ENCODE data around the gene SYNE3. TPM values are rescaled to one million over a fixed set of nuclear protein-coding genes. Genes with fewer than 3 reads are reported as not detected.

The SYNE3 gene
- total and polyA plus RNA-seq, 7 experiments from 2014 or later, result 6.8 to 83.9 (median 49.1) TPM

DNA sequence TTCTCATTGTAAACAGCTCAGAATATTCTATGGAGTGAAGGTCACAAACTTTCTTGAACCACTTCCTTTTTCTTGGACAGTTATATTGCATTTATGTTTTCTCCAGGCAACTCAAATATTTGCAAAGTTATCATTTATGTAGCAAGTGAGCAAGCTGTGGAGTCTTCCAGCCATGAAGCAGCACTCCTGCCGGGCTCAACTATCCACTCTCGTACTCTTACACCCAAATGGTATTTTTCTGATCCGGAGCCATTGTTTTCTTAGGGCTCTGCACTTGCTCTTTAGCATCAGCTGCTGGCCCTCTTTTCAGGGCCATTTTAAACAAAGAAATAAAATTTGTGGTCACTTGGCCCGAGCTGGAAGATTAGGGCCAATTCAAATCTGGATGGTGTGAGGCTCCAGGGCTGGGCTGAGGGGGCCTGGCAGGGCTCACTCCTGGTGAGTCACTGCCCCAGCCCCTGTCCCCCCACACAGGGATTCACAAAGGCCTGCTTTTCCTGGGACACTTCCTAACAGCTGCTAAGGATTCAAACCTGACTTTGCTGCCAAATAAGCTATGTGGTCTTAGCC is 19.7 kb downstream of the SYNE3 start:
- peaks cover 0 to 6% (median 0%) of the 10 kb centered on the region in 11 donors for H3K9me3 Mint-ChIP-seq
- H3K4me1 Mint-ChIP-seq, result peaks cover 53 to 72% (median 66%) of the 10 kb centered on the region in 7 donors
- peaks cover 6 to 27% (median 14%) of the 10 kb centered on the region in 5 donors for H3K36me3 Mint-ChIP-seq
- peak overlapping the region; percentile 27 to 88 (median 72) for H3K27ac Mint-ChIP-seq
- ATAC-seq, result no peak
- Histone ChIP-seq H3K36me3 (ENCODE audit: control insufficient read depth in 2 of 3, insufficient read depth in 3 of 3, low read length in 3 of 3) (peaks cover 0 to 24% (median 0%) of the 10 kb centered on the region in 3 experiments), H3K4me1 (ENCODE audit: control insufficient read depth in 2 of 2, insufficient read depth in 2 of 2, low read length in 2 of 2) (peaks cover 18 to 22% of the 10 kb centered on the region in 2 donors), H3K27me3 (ENCODE audit: control insufficient read depth in 2 of 2, insufficient read depth in 2 of 2, low read length in 2 of 2) (no peaks in the 10 kb centered on the region), H3K27ac (ENCODE audit: low read depth, low read length) (peak overlapping the region; percentile 3), H3K4me3 (ENCODE audit: low read length) (no peak overlapping the region), H3K9me3 (ENCODE audit: control insufficient read depth in 2 of 3, low read length in 3 of 3) (no peaks in the 10 kb centered on the region)
- intact Hi-C loops (cut with micrococcal nuclease), result loop anchor here (2.0 to 5.0 kb wide), 3 partner anchors 20 to 36 kb away; partner anchors contain the start of gene SYNE3 (in 1 of the 2)
- ChIA-PET POLR2A (interaction anchor here (0.6 to 1.8 kb wide), 6 partner anchors 9 to 82 kb away, joined by 3 to 7 read pairs (median 5); partner anchors contain the start of gene SYNE3), CTCF (interaction anchor here (0.7 to 1.1 kb wide), 3 partner anchors 17 to 44 kb away, joined by 3 read pairs; no protein-coding TSS in a partner anchor)
- H3K4me3 Mint-ChIP-seq, result peak overlapping the region in 8 of 10 donors; percentile 11 to 46 (median 33)
- DNase-seq, result no peak
- H3K27me3 Mint-ChIP-seq, result no peaks in the 10 kb centered on the region

DNA sequence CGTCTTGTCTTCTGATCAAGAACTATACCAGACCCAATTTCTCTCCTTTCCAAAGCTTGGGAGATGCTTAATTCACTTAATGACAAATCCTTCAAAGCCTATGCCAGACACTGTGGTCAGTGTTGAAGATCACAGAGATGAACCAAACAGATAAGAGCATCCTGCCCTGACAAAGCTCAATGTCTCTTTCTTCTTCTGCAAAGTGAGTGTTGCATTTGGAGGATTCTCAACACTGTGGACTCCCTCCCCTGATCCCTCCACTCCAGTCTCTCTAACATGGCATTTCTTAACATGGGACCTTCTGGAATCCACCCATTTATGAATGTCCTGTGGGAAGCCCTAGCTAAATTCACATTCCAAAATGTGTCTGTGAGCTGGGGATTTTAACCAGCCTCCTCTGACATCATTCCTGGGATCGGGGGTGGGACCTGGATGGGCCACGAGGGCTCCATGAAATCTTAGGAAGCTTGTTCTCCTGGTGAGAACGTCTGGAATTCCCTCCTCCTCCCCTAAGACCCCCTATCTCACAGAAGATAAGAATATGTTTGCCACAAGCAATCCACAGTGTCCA is 20.3 kb downstream of the SYNE3 start:
- Mint-ChIP-seq H3K4me1 (peaks cover 55 to 72% (median 66%) of the 10 kb centered on the region in 7 donors), H3K4me3 (peak overlapping the region in 6 of 10 donors; percentile 12 to 54 (median 40)), H3K36me3 (peaks cover 5 to 26% (median 13%) of the 10 kb centered on the region in 5 donors), H3K27ac (peak overlapping the region in 8 of 9 donors; percentile 42 to 88 (median 80)), H3K27me3 (no peaks in the 10 kb centered on the region), H3K9me3 (peaks cover 0 to 6% (median 0%) of the 10 kb centered on the region in 11 donors)
- Histone ChIP-seq H3K27me3 (ENCODE audit: control insufficient read depth in 2 of 2, insufficient read depth in 2 of 2, low read length in 2 of 2) (no peaks in the 10 kb centered on the region), H3K4me3 (ENCODE audit: low read length) (peak overlapping the region; percentile 5), H3K9me3 (ENCODE audit: control insufficient read depth in 2 of 3, low read length in 3 of 3) (no peaks in the 10 kb centered on the region), H3K36me3 (ENCODE audit: control insufficient read depth in 2 of 3, insufficient read depth in 3 of 3, low read length in 3 of 3) (peaks cover 0 to 19% (median 0%) of the 10 kb centered on the region in 3 experiments), H3K4me1 (ENCODE audit: control insufficient read depth in 2 of 2, insufficient read depth in 2 of 2, low read length in 2 of 2) (peaks cover 18 to 22% of the 10 kb centered on the region in 2 donors), H3K27ac (ENCODE audit: low read depth, low read length) (peak overlapping the region; percentile 39)
- CTCF ChIA-PET, result interaction anchor here (0.7 to 1.1 kb wide), 3 partner anchors 16 to 44 kb away, joined by 3 read pairs; no protein-coding TSS in a partner anchor
- intact Hi-C loops (cut with micrococcal nuclease), result loop anchor here (2.0 to 5.0 kb wide), 3 partner anchors 21 to 36 kb away; partner anchors contain the start of gene SYNE3 (in 1 of the 2)
- POLR2A ChIA-PET, result interaction anchor here (0.6 to 1.8 kb wide), 6 partner anchors 10 to 81 kb away, joined by 3 to 7 read pairs (median 5); partner anchors contain the start of gene SYNE3
- ATAC-seq (peak; percentile 59), DNase-seq (no peak)

DNA sequence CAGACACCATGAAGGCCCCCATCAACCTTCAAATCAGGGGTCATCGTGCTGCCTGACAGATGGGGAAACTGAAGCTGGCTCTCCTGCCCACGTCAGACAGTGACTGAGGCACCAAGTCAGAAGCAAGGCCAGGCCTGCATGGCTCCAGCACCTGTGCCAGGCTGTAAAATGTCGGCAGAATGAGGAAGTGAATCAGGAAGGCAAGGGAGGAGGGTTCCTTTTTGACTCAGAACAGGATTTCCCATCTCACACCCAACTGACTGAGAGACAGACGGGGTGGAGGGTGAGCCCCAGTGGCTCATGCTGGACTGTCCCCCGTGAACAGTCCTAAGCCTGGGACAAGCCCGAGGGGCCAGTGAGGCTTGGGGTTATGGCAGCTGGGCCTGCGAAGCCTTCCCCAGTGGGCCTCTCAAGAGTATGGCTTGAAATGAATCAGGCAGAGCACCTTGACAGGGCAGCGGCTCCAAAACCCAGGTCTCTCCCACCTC is 20.9 kb downstream of the SYNE3 start:
- intact Hi-C loops (cut with micrococcal nuclease), result loop anchor here (2.0 to 5.0 kb wide), 4 partner anchors 21 to 37 kb away; partner anchors contain the start of gene SYNE3 (in 1 of the 2)
- H3K36me3 ChIP-seq (ENCODE audit: control insufficient read depth in 2 of 3, insufficient read depth in 3 of 3, low read length in 3 of 3), result peaks cover 0 to 13% (median 0%) of the 10 kb centered on the region in 3 experiments
- ATAC-seq (peak; percentile 81), DNase-seq (no peak)
- H3K4me1 ChIP-seq (ENCODE audit: control insufficient read depth in 2 of 2, insufficient read depth in 2 of 2, low read length in 2 of 2), result peaks cover 18 to 22% of the 10 kb centered on the region in 2 donors
- H3K9me3 ChIP-seq (ENCODE audit: control insufficient read depth in 2 of 3, low read length in 3 of 3), result no peaks in the 10 kb centered on the region
- H3K27me3 ChIP-seq (ENCODE audit: control insufficient read depth in 2 of 2, insufficient read depth in 2 of 2, low read length in 2 of 2), result no peaks in the 10 kb centered on the region
- H3K4me3 ChIP-seq (ENCODE audit: low read length), result peak overlapping the region; percentile 5
- ChIA-PET CTCF (no interaction called here), POLR2A (interaction anchor here (0.9 to 1.8 kb wide), 5 partner anchors 10 to 31 kb away, joined by 3 to 7 read pairs (median 7); partner anchors contain the start of gene SYNE3)
- Mint-ChIP-seq H3K36me3 (peaks cover 0 to 25% (median 7%) of the 10 kb centered on the region in 5 donors), H3K4me1 (peaks cover 54 to 72% (median 66%) of the 10 kb centered on the region in 7 donors), H3K9me3 (peaks cover 0 to 6% (median 0%) of the 10 kb centered on the region in 11 donors), H3K27ac (peak overlapping the region; percentile 72 to 90 (median 84)), H3K4me3 (peak overlapping the region in 7 of 10 donors; percentile 33 to 55 (median 46)), H3K27me3 (no peaks in the 10 kb centered on the region)
- peak overlapping the region; percentile 39 for H3K27ac ChIP-seq (ENCODE audit: low read depth, low read length)

DNA sequence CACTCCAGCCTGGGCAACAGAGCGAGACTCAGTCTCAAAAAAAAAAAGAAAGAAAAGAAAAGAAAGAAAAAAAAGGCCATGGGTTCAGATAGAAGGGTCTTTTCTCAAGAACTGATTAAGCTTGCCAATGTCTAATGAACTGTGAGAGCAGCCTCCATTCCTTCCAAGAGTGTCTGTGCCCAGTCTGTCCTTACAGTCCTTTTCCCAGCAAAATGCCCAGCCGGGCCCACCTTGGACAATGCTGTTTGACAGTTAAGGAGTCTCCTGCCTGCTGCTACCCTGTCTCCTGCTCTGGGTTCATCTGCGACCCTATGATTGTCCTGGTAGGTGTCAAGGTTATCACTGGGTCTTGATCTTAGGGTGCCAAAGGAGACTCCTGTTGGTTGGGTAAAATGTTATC is 21.4 kb downstream of the SYNE3 start:
- peak; percentile 4 for ATAC-seq
- H3K4me1 Mint-ChIP-seq, result peaks cover 53 to 70% (median 68%) of the 10 kb centered on the region in 7 donors
- Histone ChIP-seq H3K4me3 (ENCODE audit: low read length) (no peak overlapping the region), H3K27me3 (ENCODE audit: control insufficient read depth in 2 of 2, insufficient read depth in 2 of 2, low read length in 2 of 2) (no peaks in the 10 kb centered on the region), H3K9me3 (ENCODE audit: control insufficient read depth in 2 of 3, low read length in 3 of 3) (no peaks in the 10 kb centered on the region), H3K4me1 (ENCODE audit: control insufficient read depth in 2 of 2, insufficient read depth in 2 of 2, low read length in 2 of 2) (peaks cover 18 to 22% of the 10 kb centered on the region in 2 donors), H3K36me3 (ENCODE audit: control insufficient read depth in 2 of 3, insufficient read depth in 3 of 3, low read length in 3 of 3) (peaks cover 0 to 7% (median 0%) of the 10 kb centered on the region in 3 experiments), H3K27ac (ENCODE audit: low read depth, low read length) (peak overlapping the region; percentile 39)
- peak overlapping the region; percentile 72 to 90 (median 84) for H3K27ac Mint-ChIP-seq
- no peaks in the 10 kb centered on the region for H3K27me3 Mint-ChIP-seq
- POLR2A ChIA-PET, result interaction anchor here (1.8 kb wide), 1 partner anchor 11 kb away, joined by 7 read pairs; no protein-coding TSS in a partner anchor
- peaks cover 0 to 6% (median 0%) of the 10 kb centered on the region in 11 donors for H3K9me3 Mint-ChIP-seq
- intact Hi-C loops (cut with micrococcal nuclease), result loop anchor here (2.0 to 5.0 kb wide), 2 partner anchors 24 to 37 kb away; no protein-coding TSS in a partner anchor
- peak overlapping the region in 6 of 10 donors; percentile 32 to 55 (median 46) for H3K4me3 Mint-ChIP-seq
- peaks cover 0 to 25% (median 7%) of the 10 kb centered on the region in 5 donors for H3K36me3 Mint-ChIP-seq
- no peak for DNase-seq
- CTCF ChIA-PET, result no interaction called here

DNA sequence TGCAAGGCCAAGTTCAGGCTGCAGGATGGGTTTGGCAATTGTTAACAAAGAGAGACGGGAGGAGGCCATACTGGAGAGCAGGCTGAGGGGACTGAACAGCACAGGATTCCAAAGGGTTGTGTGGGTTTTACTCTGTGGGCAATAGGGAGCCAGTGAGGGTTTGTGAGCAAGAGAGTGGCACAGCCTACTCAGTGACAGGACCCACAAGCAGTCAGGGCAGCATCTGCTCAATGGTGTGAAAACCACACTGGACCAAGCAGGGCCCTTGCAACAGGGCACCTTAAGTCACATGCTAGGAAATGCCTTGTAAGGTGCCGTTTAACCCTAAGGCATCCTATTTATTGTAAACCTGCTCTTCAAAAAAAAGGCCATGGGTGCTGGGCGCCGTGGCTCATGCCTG is 22.0 kb downstream of the SYNE3 start:
- CTCF ChIA-PET, result no interaction called here
- H3K27me3 ChIP-seq (ENCODE audit: control insufficient read depth in 2 of 2, insufficient read depth in 2 of 2, low read length in 2 of 2), result no peaks in the 10 kb centered on the region
- H3K27me3 Mint-ChIP-seq, result no peaks in the 10 kb centered on the region
- peaks cover 0 to 6% (median 0%) of the 10 kb centered on the region in 11 donors for H3K9me3 Mint-ChIP-seq
- peak overlapping the region in 2 of 10 donors; percentile 16 to 32 for H3K4me3 Mint-ChIP-seq
- H3K9me3 ChIP-seq (ENCODE audit: control insufficient read depth in 2 of 3, low read length in 3 of 3), result no peaks in the 10 kb centered on the region
- DNase-seq (no peak), ATAC-seq (no peak)
- peaks cover 0 to 25% (median 7%) of the 10 kb centered on the region in 5 donors for H3K36me3 Mint-ChIP-seq
- H3K27ac ChIP-seq (ENCODE audit: low read depth, low read length), result no peak overlapping the region
- H3K36me3 ChIP-seq (ENCODE audit: control insufficient read depth in 2 of 3, insufficient read depth in 3 of 3, low read length in 3 of 3), result peaks cover 0 to 7% (median 0%) of the 10 kb centered on the region in 3 experiments
- POLR2A ChIA-PET, result interaction anchor here (1.0 kb wide), 1 partner anchor 30 kb away, joined by 3 read pairs; no protein-coding TSS in a partner anchor
- peak overlapping the region; percentile 25 to 88 (median 72) for H3K27ac Mint-ChIP-seq
- peaks cover 18 to 22% of the 10 kb centered on the region in 2 donors for H3K4me1 ChIP-seq (ENCODE audit: control insufficient read depth in 2 of 2, insufficient read depth in 2 of 2, low read length in 2 of 2)
- peaks cover 48 to 72% (median 67%) of the 10 kb centered on the region in 7 donors for H3K4me1 Mint-ChIP-seq
- H3K4me3 ChIP-seq (ENCODE audit: low read length), result no peak overlapping the region
- intact Hi-C loops (cut with micrococcal nuclease), result loop anchor here in 1 of 2 donors (2.0 kb wide), 1 partner anchor 24 kb away; no protein-coding TSS in a partner anchor

DNA sequence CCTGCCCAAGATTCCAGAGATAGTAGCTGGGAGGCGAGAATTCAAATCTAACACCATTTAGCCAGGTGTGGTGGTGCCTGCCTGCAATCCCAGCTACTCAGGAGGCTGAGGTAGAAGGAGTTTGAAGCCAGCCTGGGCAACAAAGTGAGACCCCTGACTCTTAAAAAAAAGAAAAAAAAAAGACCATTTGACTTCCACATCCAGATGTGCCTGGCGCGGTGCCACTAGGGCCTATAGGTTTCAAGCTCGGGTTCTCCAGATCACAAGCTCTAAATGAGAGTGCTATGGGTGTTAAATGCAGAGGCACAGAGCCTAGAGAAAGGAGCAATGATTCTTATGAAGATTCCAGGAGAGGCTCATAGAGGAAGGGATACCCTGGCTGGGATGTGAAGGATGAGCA is 22.5 kb downstream of the SYNE3 start:
- intact Hi-C loops (cut with micrococcal nuclease), result loop anchor here in 1 of 2 donors (2.0 kb wide), 1 partner anchor 25 kb away; no protein-coding TSS in a partner anchor
- Mint-ChIP-seq H3K4me3 (peak overlapping the region in 1 of 10 donors; percentile 16), H3K36me3 (peaks cover 0 to 25% (median 7%) of the 10 kb centered on the region in 5 donors), H3K27ac (peak overlapping the region; percentile 9 to 87 (median 72)), H3K4me1 (peaks cover 44 to 67% (median 62%) of the 10 kb centered on the region in 7 donors), H3K9me3 (peaks cover 0 to 6% (median 0%) of the 10 kb centered on the region in 11 donors), H3K27me3 (no peaks in the 10 kb centered on the region)
- peaks cover 0 to 5% (median 0%) of the 10 kb centered on the region in 3 experiments for H3K36me3 ChIP-seq (ENCODE audit: control insufficient read depth in 2 of 3, insufficient read depth in 3 of 3, low read length in 3 of 3)
- H3K27me3 ChIP-seq (ENCODE audit: control insufficient read depth in 2 of 2, insufficient read depth in 2 of 2, low read length in 2 of 2), result no peaks in the 10 kb centered on the region
- H3K9me3 ChIP-seq (ENCODE audit: control insufficient read depth in 2 of 3, low read length in 3 of 3), result no peaks in the 10 kb centered on the region
- POLR2A ChIA-PET, result interaction anchor here (0.9 to 1.0 kb wide), 2 partner anchors 15 to 30 kb away, joined by 3 read pairs; no protein-coding TSS in a partner anchor
- peaks cover 18 to 22% of the 10 kb centered on the region in 2 donors for H3K4me1 ChIP-seq (ENCODE audit: control insufficient read depth in 2 of 2, insufficient read depth in 2 of 2, low read length in 2 of 2)
- CTCF ChIA-PET, result no interaction called here
- DNase-seq, result no peak
- no peak overlapping the region for H3K4me3 ChIP-seq (ENCODE audit: low read length)
- no peak for ATAC-seq
- no peak overlapping the region for H3K27ac ChIP-seq (ENCODE audit: low read depth, low read length)

Data from naive thymus-derived CD4-positive, alpha-beta T cell (primary cell).